Measurements from ENCODE around the gene SOX15.

SOX15 gene

DNA sequence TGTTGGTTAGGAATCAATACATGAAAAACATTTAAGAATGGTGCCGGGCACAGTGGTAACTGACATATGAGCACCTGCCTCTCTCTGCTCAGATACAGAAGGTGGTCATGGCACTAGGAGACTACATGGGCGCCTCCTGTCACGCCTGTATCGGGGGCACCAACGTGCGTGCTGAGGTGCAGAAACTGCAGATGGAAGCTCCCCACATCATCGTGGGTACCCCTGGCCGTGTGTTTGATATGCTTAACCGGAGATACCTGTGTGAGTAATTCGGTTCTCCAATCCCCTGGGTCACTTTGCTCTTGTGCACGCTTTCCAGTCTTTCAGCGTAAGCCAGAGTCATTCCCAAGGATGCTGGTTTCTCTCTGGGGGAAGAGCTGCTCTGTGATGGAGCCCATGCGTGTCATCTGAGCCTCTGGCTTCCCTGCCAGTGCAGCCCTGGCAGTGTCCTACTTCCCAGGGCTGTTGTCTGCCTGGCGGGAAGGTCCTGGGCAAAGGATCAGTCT is 13.4 kb downstream of the SOX15 start:
- no peak for FAIRE-seq

- FAIRE-seq: no peak
These were observed 13.9 kb downstream of the SOX15 start for GRCh38 chr17:7575959-7576358.

GRCh38 chr17:7575481-7575883 is 14.4 kb downstream of the SOX15 start:
- no peak for FAIRE-seq

- FAIRE-seq: no peak
These were observed 15.5 kb downstream of the SOX15 start for GRCh38 chr17:7574176-7574953.

GRCh38 chr17:7573324-7574080 is 16.4 kb downstream of the SOX15 start:
- no peak for FAIRE-seq

DNA sequence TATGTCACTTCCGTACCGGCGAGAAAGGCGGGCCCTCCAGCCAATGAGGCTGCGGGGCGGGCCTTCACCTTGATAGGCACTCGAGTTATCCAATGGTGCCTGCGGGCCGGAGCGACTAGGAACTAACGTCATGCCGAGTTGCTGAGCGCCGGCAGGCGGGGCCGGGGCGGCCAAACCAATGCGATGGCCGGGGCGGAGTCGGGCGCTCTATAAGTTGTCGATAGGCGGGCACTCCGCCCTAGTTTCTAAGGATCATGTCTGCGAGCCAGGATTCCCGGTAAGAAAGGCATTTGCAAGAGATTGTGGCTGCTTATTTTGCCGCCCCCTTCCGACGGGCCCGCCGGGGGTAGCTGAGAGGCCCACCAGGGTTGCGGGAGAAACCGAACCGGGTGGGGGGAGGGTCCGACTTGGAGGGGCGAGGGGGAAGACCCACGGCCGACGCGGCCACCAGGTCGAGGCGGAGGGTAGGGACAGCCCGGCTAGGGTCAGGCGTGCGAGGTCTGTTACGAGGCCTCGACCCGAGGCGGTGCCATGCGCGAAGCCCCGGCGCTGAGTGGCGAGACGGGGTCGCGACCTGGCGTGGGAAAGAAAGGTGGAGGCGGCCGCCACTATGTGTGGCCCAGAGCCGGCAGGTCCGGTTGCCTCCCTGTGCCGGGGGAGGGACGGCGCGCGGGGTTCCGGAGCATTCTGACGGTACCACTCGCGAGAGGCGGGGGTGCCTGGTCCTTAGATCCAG is 17.1 kb downstream of the SOX15 start:
- peak; percentile 99 for FAIRE-seq

GRCh38 chr17:7572338-7572587 is 17.6 kb downstream of the SOX15 start:
- FAIRE-seq: no peak

- no peak for FAIRE-seq
These were observed 19.5 kb downstream of the SOX15 start for GRCh38 chr17:7570351-7570750.

- no peak for FAIRE-seq
These were observed 20.3 kb downstream of the SOX15 start for GRCh38 chr17:7569571-7569970.

GRCh38 chr17:7563115-7563869 is 26.6 kb downstream of the SOX15 start:
- FAIRE-seq: no peak

- FAIRE-seq: no peak
These were observed 27.7 kb downstream of the SOX15 start for GRCh38 chr17:7562208-7562605.

GRCh38 chr17:7561589-7562207 is 28.2 kb downstream of the SOX15 start, which contains the start of gene SENP3:
Gene SENP3, plus strand, starts transcription at chr17:7561919. Its CDS starts 1,158 bp downstream, at chr17:7563077.
- no peak for FAIRE-seq

GRCh38 chr17:7561028-7561575 is 28.8 kb downstream of the SOX15 start:
- peak; percentile 89 for FAIRE-seq

DNA sequence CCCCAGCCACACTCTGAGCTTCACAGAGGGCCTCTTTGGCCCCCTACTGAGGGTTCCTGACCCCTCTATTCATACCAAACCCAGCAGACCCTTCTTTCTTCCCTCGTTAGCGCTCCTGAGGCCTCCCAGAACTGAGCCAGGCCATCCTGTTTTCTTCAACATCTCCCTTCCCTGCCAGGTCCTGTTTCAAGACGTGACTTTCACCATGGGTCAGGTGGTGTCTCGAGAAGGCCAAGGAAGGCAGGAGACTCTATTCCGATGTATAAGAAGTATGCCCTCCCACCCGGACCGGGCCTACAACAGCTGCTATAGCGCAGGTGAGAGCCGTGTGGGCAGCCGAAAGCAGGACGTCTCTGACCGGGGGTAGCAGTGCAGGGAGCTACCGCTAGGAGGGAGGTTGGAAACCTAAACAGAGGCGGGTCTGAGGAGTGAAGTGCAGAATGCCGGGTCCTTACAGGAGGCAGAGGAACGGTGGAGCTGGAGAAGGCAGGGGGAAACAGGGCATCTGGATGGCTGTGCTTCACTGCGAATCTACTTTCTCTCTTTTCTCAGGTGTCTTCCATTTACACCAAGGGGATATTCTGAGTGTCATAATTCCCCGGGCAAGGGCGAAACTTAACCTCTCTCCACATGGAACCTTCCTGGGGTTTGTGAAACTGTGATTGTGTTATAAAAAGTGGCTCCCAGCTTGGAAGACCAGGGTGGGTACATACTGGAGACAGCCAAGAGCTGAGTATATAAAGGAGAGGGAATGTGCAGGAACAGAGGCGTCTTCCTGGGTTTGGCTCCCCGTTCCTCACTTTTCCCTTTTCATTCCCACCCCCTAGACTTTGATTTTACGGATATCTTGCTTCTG is 29.5 kb downstream of the SOX15 start:
- FAIRE-seq: peak; percentile 93

DNA sequence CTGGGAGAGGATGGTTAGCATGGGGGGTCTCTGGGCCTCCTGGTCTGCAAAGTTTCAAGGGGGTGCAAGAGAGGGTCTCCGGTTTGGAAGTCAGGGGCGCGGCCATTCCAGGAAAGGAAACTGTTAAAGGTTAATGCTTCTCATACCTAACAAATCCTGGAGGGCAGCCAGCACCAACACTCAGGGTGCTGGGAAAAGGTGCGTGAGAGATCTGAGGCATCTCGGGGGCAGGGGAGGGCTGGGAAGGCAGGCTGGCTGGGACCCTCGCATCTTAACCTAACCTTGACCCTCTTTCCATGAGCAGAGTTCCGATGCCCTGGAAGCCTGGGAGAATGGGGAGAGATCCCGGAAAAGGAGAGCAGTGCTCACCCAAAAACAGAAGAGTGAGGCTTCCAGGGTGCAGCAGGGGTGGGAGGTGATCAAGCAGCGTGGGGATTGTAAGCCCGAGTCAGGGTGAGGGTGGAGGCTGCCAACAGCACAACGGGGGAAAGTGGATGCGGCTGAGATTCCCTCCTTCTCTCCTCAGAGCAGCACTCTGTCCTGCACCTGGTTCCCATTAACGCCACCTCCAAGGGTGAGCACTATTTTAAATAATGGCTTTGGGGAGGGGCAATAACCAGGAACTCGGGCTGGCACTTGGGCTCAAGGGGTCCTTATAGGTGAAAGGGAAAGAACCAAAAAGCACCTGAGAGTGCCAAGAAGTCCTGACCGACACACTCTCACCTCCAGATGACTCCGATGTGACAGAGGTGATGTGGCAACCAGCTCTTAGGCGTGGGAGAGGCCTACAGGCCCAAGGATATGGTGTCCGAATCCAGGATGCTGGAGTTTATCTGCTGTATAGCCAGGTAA is 30.3 kb downstream of the SOX15 start:
- no peak for FAIRE-seq

DNA sequence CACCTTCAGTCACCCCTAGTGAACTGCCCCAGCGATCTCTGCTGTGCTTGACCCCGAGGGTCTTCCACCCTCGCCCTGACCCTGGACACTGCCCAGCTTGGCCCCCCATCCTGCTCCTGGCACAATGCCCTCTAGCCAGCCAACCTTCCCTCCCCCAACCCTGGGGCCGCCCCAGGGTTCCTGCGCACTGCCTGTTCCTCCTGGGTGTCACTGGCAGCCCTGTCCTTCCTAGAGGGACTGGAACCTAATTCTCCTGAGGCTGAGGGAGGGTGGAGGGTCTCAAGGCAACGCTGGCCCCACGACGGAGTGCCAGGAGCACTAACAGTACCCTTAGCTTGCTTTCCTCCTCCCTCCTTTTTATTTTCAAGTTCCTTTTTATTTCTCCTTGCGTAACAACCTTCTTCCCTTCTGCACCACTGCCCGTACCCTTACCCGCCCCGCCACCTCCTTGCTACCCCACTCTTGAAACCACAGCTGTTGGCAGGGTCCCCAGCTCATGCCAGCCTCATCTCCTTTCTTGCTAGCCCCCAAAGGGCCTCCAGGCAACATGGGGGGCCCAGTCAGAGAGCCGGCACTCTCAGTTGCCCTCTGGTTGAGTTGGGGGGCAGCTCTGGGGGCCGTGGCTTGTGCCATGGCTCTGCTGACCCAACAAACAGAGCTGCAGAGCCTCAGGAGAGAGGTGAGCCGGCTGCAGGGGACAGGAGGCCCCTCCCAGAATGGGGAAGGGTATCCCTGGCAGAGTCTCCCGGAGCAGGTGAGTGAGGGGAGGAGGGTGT is 31.2 kb downstream of the SOX15 start, which contains the start of gene TNFSF13:
TSS of gene TNFSF13 (plus strand) at position 207 of the 776 bp plus-strand sequence. CDS start at position 497, 290 bp downstream.
- FAIRE-seq: no peak

DNA sequence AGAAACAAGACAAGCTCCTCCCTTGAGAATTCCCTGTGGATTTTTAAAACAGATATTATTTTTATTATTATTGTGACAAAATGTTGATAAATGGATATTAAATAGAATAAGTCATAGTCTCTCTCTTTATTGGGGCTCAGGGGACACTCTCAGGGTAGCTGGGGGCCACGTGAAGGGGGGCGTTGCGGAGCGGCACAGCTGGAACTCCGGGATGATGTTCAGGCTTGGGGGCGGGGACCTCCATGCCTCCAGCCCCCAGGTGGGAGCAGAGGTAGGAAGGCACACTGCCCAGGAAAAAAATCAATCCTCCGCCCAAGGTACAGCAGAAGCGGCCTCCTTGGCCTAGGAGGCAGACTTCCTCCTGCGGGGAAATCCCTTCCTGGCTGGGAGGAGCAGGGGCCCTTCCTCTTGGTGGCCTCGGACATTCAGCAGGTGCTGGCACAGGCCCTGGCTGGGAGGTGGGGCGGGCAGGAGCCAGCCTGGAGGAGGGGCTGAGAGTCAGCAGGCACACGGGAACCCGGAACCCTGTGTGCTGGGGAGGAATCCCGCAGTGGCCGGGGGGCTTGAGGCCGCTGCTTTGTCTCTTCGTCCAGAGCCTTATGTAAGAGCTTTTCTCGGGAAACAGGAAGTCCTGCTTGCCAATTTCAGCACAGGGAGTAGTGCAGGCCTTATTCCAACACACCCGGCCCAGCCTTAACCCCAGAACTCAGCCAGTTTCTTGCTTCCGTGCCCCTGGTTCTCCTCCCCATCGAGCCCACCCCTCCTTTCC is 31.9 kb downstream of the SOX15 start:
- FAIRE-seq: no peak

GRCh38 chr17:7557147-7557764 is 32.6 kb downstream of the SOX15 start:
- FAIRE-seq: no peak
